MM.1S (cell line): ENCODE data around the gene CD6.
A peak's percentile ranks its signal among the peaks of the same experiment; 100 is the strongest.

Source experiments
- DNase-seq: peaks from one replicate; pipeline ENCODE4 v3.0.0-alpha.2; 2015
- H2AFZ ChIP-seq: fragments of 300-600 bp; sonication (generic); 2 replicates; pipeline ENCODE4 v1.6.0; 2016; ENCODE audit warnings: antibody characterized with exemption, low read length
- H3F3A ChIP-seq: fragments of 300-600 bp; sonication (generic); 2 replicates; pipeline ENCODE4 v1.6.1; 2016; ENCODE audit warnings: mild to moderate bottlenecking, antibody characterized with exemption, low read length, moderate library complexity, mixed read lengths; ENCODE audit not compliant: insufficient read depth
- H3K27ac ChIP-seq: fragments of 300-600 bp; sonication (generic); 2 replicates; pipeline ENCODE4 v1.5.1; 2016; ENCODE audit warnings: mild to moderate bottlenecking, low read length
- H3K27me3 ChIP-seq: fragments of 300-600 bp; sonication (generic); replicated peaks from 2 replicates; pipeline ENCODE4 v1.6.0; 2016; ENCODE audit warnings: low read length; ENCODE audit not compliant: insufficient read depth
- H3K36me3 ChIP-seq: fragments of 300-600 bp; sonication (generic); replicated peaks from 2 replicates; pipeline ENCODE4 v1.6.1; 2016; ENCODE audit warnings: mild to moderate bottlenecking, low read length, mixed read lengths; ENCODE audit not compliant: insufficient read depth
- H3K4me1 ChIP-seq: fragments of 300-600 bp; sonication (generic); 2 replicates; pipeline ENCODE4 v1.6.1; 2016; ENCODE audit warnings: low read length, mixed read lengths
- H3K4me2 ChIP-seq: fragments of 300-600 bp; sonication (generic); 2 replicates; pipeline ENCODE4 v1.6.0; 2016; ENCODE audit warnings: low read depth, low read length
- H3K4me3 ChIP-seq: fragments of 300-600 bp; sonication (generic); 2 replicates; pipeline ENCODE4 v1.5.1; 2016; ENCODE audit warnings: low read length, mixed read lengths
- H3K79me2 ChIP-seq: fragments of 300-600 bp; sonication (generic); 2 replicates; pipeline ENCODE4 v1.6.1; 2016; ENCODE audit warnings: mixed run types, low read length, mixed read lengths
- H3K9ac ChIP-seq: fragments of 300-600 bp; sonication (generic); 2 replicates; pipeline ENCODE4 v1.6.1; 2016; ENCODE audit warnings: low read length, mixed read lengths
- H3K9me2 ChIP-seq: fragments of 300-600 bp; sonication (generic); replicated peaks from 2 replicates; pipeline ENCODE4 v1.6.1; 2016; ENCODE audit warnings: mild to moderate bottlenecking, low read length, mixed read lengths; ENCODE audit not compliant: insufficient read depth
- H3K9me3 ChIP-seq: fragments of 300-600 bp; sonication (generic); replicated peaks from 2 replicates; pipeline ENCODE4 v1.6.1; 2016; ENCODE audit warnings: mild to moderate bottlenecking, low read length, mixed read lengths; ENCODE audit not compliant: insufficient read depth
- H4K20me1 ChIP-seq: fragments of 300-600 bp; sonication (generic); 2 replicates; pipeline ENCODE4 v1.6.1; 2016; ENCODE audit warnings: mild to moderate bottlenecking, low read length, moderate library complexity, mixed read lengths; ENCODE audit not compliant: insufficient read depth
- EZH2 ChIP-seq: fragments of 300-600 bp; sonication (generic); optimal IDR thresholded peaks from 2 replicates; pipeline ENCODE3; 2017; ENCODE audit warnings: low read depth, mild to moderate bottlenecking, antibody characterized with exemption, low read length, mixed read lengths
- EZH2phosphoT487 ChIP-seq: fragments of 300-600 bp; sonication (generic); IDR thresholded peaks from 2 replicates; pipeline ENCODE4 v1.6.1; 2018; ENCODE audit warnings: antibody characterized with exemption, low read length
- TF ChIP-seq, protein P1 (sequence below): fragments of 300-600 bp; sonication (generic); IDR thresholded peaks from 2 replicates; pipeline ENCODE4 v1.5.1; 2016; ENCODE audit warnings: antibody characterized with exemption, low read length, mixed read lengths

Gene CD6

DNA sequence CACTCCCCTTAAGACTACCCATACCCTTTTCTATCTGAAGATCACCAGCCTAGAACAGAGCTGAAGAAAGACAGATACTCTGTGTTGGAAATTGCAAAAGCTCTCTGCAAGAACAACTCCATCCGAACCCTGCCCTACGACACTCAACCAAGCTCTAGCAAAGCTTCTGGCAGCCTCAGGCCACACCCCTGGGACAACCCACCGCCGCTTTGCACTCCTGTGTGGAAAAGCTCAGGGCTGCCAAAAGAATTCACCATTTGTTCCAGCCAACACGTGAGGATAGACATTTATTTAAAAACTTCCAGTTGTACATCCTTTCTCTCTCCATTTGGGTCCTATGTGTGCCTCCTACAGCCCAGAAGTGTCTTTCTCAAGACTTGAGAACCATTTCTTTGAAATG is 68.4 kb downstream of the CD6 start:
- Histone ChIP-seq H3K4me3 (no peak overlapping the region), H3K36me3 (no peaks in the 10 kb centered on the region; the same call in 1 of the 2 replicates), H2AFZ (no peak overlapping the region), H3K79me2 (peaks cover 15% of the 10 kb centered on the region), H3K9me3 (no peaks in the 10 kb centered on the region), H3K9me2 (no peaks in the 10 kb centered on the region), H3F3A (no peaks in the 10 kb centered on the region), H3K4me2 (no peak overlapping the region), H4K20me1 (no peaks in the 10 kb centered on the region), H3K27ac (no peak overlapping the region), H3K27me3 (no peaks in the 10 kb centered on the region), H3K9ac (no peak overlapping the region), H3K4me1 (peaks cover 6% of the 10 kb centered on the region)
- no peak for DNase-seq
- TF ChIP-seq EZH2 (no peak), EZH2phosphoT487 (no peak)
- TF ChIP-seq, protein P1, sequence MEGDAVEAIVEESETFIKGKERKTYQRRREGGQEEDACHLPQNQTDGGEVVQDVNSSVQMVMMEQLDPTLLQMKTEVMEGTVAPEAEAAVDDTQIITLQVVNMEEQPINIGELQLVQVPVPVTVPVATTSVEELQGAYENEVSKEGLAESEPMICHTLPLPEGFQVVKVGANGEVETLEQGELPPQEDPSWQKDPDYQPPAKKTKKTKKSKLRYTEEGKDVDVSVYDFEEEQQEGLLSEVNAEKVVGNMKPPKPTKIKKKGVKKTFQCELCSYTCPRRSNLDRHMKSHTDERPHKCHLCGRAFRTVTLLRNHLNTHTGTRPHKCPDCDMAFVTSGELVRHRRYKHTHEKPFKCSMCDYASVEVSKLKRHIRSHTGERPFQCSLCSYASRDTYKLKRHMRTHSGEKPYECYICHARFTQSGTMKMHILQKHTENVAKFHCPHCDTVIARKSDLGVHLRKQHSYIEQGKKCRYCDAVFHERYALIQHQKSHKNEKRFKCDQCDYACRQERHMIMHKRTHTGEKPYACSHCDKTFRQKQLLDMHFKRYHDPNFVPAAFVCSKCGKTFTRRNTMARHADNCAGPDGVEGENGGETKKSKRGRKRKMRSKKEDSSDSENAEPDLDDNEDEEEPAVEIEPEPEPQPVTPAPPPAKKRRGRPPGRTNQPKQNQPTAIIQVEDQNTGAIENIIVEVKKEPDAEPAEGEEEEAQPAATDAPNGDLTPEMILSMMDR = no peak

DNA sequence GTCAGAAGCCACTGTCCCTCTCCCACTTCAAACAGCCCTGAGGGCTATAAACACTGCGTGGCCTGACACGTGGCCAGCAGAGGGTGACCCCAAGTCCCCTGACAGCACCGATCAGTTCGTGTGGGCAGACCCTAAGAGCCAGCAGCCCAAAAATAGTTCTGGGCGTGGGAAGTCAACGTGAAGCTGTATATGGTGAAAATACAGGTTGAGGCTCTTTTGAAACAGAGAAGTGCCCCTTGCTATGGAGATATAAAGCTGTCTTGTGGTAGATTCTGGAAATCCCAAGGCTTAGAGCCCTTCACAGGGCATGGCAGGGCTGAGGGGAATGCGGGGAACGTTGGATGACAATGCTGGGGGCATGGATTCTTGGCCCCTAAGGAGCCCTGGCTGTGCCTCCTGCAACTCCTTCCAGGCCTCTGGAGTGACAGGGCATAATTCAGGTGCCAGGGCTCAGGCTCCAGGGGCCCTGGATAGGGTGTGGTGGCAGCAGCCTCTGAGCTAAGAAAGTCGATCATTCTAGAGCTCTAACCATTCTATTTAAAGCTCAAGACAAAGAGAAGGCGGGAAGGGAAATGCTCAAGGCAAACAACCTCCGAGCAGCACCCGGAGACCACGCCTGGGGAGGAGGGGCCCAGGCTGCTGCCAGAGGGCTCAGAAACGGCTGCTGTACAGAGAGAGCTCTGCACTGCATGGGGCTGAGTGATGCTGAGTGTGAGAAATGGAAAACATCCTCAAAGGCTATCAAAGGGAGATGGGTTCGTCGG is 70.5 kb downstream of the CD6 start:
- DNase-seq = peak; percentile 90
- peak overlapping the region; percentile 93 for H3K9ac ChIP-seq

DNA sequence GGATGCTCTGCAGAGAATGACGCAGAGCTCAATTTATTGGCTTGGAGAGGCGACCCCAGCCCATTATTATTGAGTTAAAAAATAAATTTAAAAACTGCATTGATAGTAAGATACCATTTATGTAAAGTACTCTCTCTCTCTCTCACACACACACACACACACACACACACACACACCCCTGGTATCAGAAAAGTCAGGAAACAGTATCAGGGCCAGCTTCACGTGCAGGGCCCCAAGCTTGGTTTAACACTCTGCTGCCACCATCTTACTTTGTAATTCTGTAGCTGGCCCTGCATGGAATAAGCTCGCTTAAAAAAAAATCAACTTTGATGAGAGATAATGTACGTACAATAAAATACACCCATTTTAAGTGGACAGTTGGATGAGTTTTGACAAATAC is 71.1 kb downstream of the CD6 start:
- H3K4me1 ChIP-seq = peaks cover 6% of the 10 kb centered on the region
- no peaks in the 10 kb centered on the region for H3K9me2 ChIP-seq
- no peaks in the 10 kb centered on the region for H4K20me1 ChIP-seq
- no peaks in the 10 kb centered on the region for H3F3A ChIP-seq
- TF ChIP-seq, protein P1 = no peak
- peak overlapping the region; percentile 62 for H3K4me3 ChIP-seq
- peak overlapping the region; percentile 91 for H3K4me2 ChIP-seq
- no peak for DNase-seq
- H3K9me3 ChIP-seq = no peaks in the 10 kb centered on the region
- peak overlapping the region; percentile 93 for H3K9ac ChIP-seq
- no peaks in the 10 kb centered on the region; the same call in 1 of the 2 replicates for H3K36me3 ChIP-seq
- no peak overlapping the region for H2AFZ ChIP-seq
- peaks cover 15% of the 10 kb centered on the region for H3K79me2 ChIP-seq
- no peaks in the 10 kb centered on the region for H3K27me3 ChIP-seq
- peak overlapping the region; percentile 93 for H3K27ac ChIP-seq

More for the DNA sequence above, 70.5 kb downstream of the CD6 start:
- no peak for TF ChIP-seq EZH2phosphoT487
- TF ChIP-seq, protein P1 = no peak
- TF ChIP-seq EZH2 = no peak
- Histone ChIP-seq H3F3A (no peaks in the 10 kb centered on the region), H3K9me3 (no peaks in the 10 kb centered on the region), H3K27me3 (no peaks in the 10 kb centered on the region), H3K36me3 (no peaks in the 10 kb centered on the region; the same call in 1 of the 2 replicates), H3K79me2 (peaks cover 15% of the 10 kb centered on the region), H4K20me1 (no peaks in the 10 kb centered on the region), H3K27ac (peak overlapping the region; percentile 93), H3K4me1 (peaks cover 6% of the 10 kb centered on the region), H3K4me3 (peak overlapping the region; percentile 62), H3K9me2 (no peaks in the 10 kb centered on the region), H3K4me2 (peak overlapping the region; percentile 91), H2AFZ (peak overlapping the region; percentile 69)
